HepG2 (cell line): Measurements from ENCODE around the gene R3HDM4. TPM values are rescaled to one million over a fixed set of nuclear protein-coding genes. Genes with fewer than 3 reads are reported as not detected.

Source experiments
- ARNT ChIP-seq: fragments of 450-650 bp; IDR thresholded peaks from 2 replicates; pipeline ENCODE4 v1.6.1; 2017
- ARNTL ChIP-seq: sonication (generic); formaldehyde crosslinking; IDR thresholded peaks from 2 replicates; pipeline ENCODE4 v1.4.0; 2020; ENCODE audit warnings: mild to moderate bottlenecking, missing genetic modification reagents
- FOSL2 ChIP-seq: sonication (generic); formaldehyde crosslinking; IDR thresholded peaks from 2 replicates; pipeline ENCODE4 v1.4.0; 2020; ENCODE audit warnings: missing genetic modification reagents
- GPN1 ChIP-seq: sonication (generic); formaldehyde crosslinking; IDR thresholded peaks from 2 replicates; pipeline ENCODE4 v1.5.1; 2020; ENCODE audit warnings: missing genetic modification reagents, borderline replicate concordance
- HES4 ChIP-seq: sonication (generic); formaldehyde crosslinking; IDR thresholded peaks from 2 replicates; pipeline ENCODE4 v1.9.0; 2021; ENCODE audit warnings: mild to moderate bottlenecking, missing genetic modification reagents, borderline replicate concordance
- IKZF5 ChIP-seq: IDR thresholded peaks from 2 replicates; pipeline ENCODE4 v1.6.1; 2018; ENCODE audit warnings: missing genetic modification reagents, mild to moderate bottlenecking, missing compliant biosample characterization
- IRX3 ChIP-seq: sonication (generic); formaldehyde crosslinking; IDR thresholded peaks from 2 replicates; pipeline ENCODE4 v1.8.1; 2023; ENCODE audit warnings: mild to moderate bottlenecking, low read depth, missing genetic modification reagents, borderline replicate concordance
- KLF11 ChIP-seq: IDR thresholded peaks from 2 replicates; pipeline ENCODE4 v1.6.1; 2016; ENCODE audit warnings: missing compliant biosample characterization
- MAZ ChIP-seq, 2 experiments: sonication (generic) in 1 of 2; formaldehyde crosslinking in 1 of 2; IDR thresholded peaks; 2 replicates each; pipeline versions ENCODE4 v1.5.0 to v1.6.1; 2012 to 2020; ENCODE audit warnings: low read depth in 2 of 2, mild to moderate bottlenecking in 2 of 2, borderline replicate concordance in 1 of 2, improper control_type of control experiment in 1 of 2, low read length in 1 of 2, missing genetic modification reagents in 1 of 2, moderate library complexity in 1 of 2
- MEIS2 ChIP-seq: sonication (generic); formaldehyde crosslinking; IDR thresholded peaks from 2 replicates; pipeline ENCODE4 v1.9.0; 2021; ENCODE audit warnings: mild to moderate bottlenecking, missing genetic modification reagents
- MTERF4 ChIP-seq: sonication (generic); formaldehyde crosslinking; IDR thresholded peaks from 2 replicates; pipeline ENCODE4 v1.8.0; 2023; ENCODE audit warnings: mild to moderate bottlenecking, missing genetic modification reagents
- REXO4 ChIP-seq: sonication (generic); formaldehyde crosslinking; IDR thresholded peaks from 2 replicates; pipeline ENCODE4 v1.8.0; 2022; ENCODE audit warnings: missing genetic modification reagents, mild to moderate bottlenecking, borderline replicate concordance
- SKI ChIP-seq: fragments of 450-650 bp; IDR thresholded peaks from one replicate; pipeline ENCODE4 v1.6.1; 2018; ENCODE audit warnings: mild to moderate bottlenecking; ENCODE audit not compliant: partially characterized antibody
- SNAPC2 ChIP-seq: sonication (generic); formaldehyde crosslinking; IDR thresholded peaks from 2 replicates; pipeline ENCODE4 v1.8.1; 2022; ENCODE audit warnings: mild to moderate bottlenecking, missing genetic modification reagents
- TCF7L2 ChIP-seq: IDR thresholded peaks from 2 replicates; pipeline ENCODE4 v1.6.1; 2011; ENCODE audit warnings: mild to moderate bottlenecking, low read depth, low read length, moderate library complexity
- THYN1 ChIP-seq: sonication (generic); formaldehyde crosslinking; IDR thresholded peaks from 2 replicates; pipeline ENCODE4 v1.8.1; 2023; ENCODE audit warnings: low read depth, mild to moderate bottlenecking, moderate library complexity, missing genetic modification reagents, borderline replicate concordance
- TRIM22 ChIP-seq: fragments of 450-650 bp; IDR thresholded peaks from 2 replicates; pipeline ENCODE4 v1.6.1; 2017
- ZBTB1 ChIP-seq: sonication (generic); formaldehyde crosslinking; IDR thresholded peaks from 2 replicates; pipeline ENCODE4 v1.4.0; 2020; ENCODE audit warnings: missing genetic modification reagents, borderline replicate concordance
- ZFYVE20 ChIP-seq: sonication (generic); formaldehyde crosslinking; IDR thresholded peaks from 2 replicates; pipeline ENCODE4 v1.8.0; 2023; ENCODE audit warnings: low read depth, mild to moderate bottlenecking, moderate library complexity, missing genetic modification reagents, borderline replicate concordance
- ZIK1 ChIP-seq: sonication (generic); formaldehyde crosslinking; IDR thresholded peaks from 2 replicates; pipeline ENCODE4 v1.5.0; 2020; ENCODE audit warnings: mild to moderate bottlenecking, low read depth, missing genetic modification reagents, borderline replicate concordance
- ZNF510 ChIP-seq: sonication (generic); formaldehyde crosslinking; IDR thresholded peaks from 2 replicates; pipeline ENCODE4 v1.4.0; 2020; ENCODE audit warnings: low read depth, mild to moderate bottlenecking, missing genetic modification reagents
- ZNF569 ChIP-seq: sonication (generic); formaldehyde crosslinking; IDR thresholded peaks from 2 replicates; pipeline ENCODE4 v1.5.0; 2020; ENCODE audit warnings: mild to moderate bottlenecking, missing genetic modification reagents, moderate library complexity, borderline replicate concordance
- ZNF577 ChIP-seq: sonication (generic); formaldehyde crosslinking; IDR thresholded peaks from 2 replicates; pipeline ENCODE4 v1.4.0; 2020; ENCODE audit warnings: mild to moderate bottlenecking, low read depth, missing genetic modification reagents, borderline replicate concordance
- ZNF768 ChIP-seq: sonication (generic); formaldehyde crosslinking; IDR thresholded peaks from 2 replicates; pipeline ENCODE4 v1.4.0; 2020; ENCODE audit warnings: missing genetic modification reagents
- polyA plus RNA-seq, 8 experiments: library from polyadenylated mRNA; depleted of rRNA in 3 of 8; stranded (reverse) in 7 of 8; unstranded in 1 of 8; fragments of >200 nt; fragmentation: Illumina TruSeq in 4 of 8; extraction: Trizol in 4 of 8; gene quantifications; 2 replicates each; pipeline versions ENCODE4 v1.2.1 to v1.2.3, GENCODE V29; 2011 to 2016; ENCODE audit warnings: low read depth in 4 of 8, missing spikeins in 1 of 8, mixed read lengths in 1 of 8; ENCODE audit not compliant: insufficient read depth in 1 of 8
- total RNA-seq, 5 experiments: library from RNA; depleted of rRNA; stranded (reverse); fragments of >200 nt; fragmentation: Illumina TruSeq; extraction: Trizol; gene quantifications; 2 replicates each; pipeline ENCODE4 v1.2.3, GENCODE V29; 2016; ENCODE audit warnings: low read depth in 1 of 5
- TF ChIP-seq, protein P1 (sequence below): sonication (generic); formaldehyde crosslinking; IDR thresholded peaks from 2 replicates; pipeline ENCODE4 v1.5.1; 2020; ENCODE audit warnings: missing genetic modification reagents, mild to moderate bottlenecking, borderline replicate concordance

R3HDM4 gene
- total and polyA plus RNA-seq, 2 of the 13 experiments (the other 11 are each of a cell fraction or from before 2014, with no cell fraction given): 26.2 to 26.9 TPM

- peak; percentile 70; the same call in 1 of the 2 replicates for TF ChIP-seq ZNF768 (CRISPR knock-in tag)
- peak; percentile 93 for TF ChIP-seq KLF11
- TF ChIP-seq MTERF4 (CRISPR knock-in tag): peak; percentile 65; the same call in 1 of the 2 replicates
- no peak for TF ChIP-seq ZNF569 (CRISPR knock-in tag)
- TF ChIP-seq TCF7L2: no peak
- TF ChIP-seq IKZF5: peak; percentile 97
- 0 out of 2 replicates have a peak, but pooled peaks have one; percentile 16 for TF ChIP-seq ZBTB1 (CRISPR knock-in tag)
- TF ChIP-seq REXO4 (CRISPR knock-in tag): peak; percentile 82; the same call in 1 of the 2 replicates
- TF ChIP-seq MEIS2 (CRISPR knock-in tag): peak; percentile 94
- TF ChIP-seq, protein P1, sequence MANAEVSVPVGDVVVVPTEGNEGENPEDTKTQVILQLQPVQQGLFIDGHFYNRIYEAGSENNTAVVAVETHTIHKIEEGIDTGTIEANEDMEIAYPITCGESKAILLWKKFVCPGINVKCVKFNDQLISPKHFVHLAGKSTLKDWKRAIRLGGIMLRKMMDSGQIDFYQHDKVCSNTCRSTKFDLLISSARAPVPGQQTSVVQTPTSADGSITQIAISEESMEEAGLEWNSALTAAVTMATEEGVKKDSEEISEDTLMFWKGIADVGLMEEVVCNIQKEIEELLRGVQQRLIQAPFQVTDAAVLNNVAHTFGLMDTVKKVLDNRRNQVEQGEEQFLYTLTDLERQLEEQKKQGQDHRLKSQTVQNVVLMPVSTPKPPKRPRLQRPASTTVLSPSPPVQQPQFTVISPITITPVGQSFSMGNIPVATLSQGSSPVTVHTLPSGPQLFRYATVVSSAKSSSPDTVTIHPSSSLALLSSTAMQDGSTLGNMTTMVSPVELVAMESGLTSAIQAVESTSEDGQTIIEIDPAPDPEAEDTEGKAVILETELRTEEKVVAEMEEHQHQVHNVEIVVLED (CRISPR knock-in tag): 0 out of 2 replicates have a peak, but pooled peaks have one; percentile 20
- peak; percentile 99 for TF ChIP-seq SKI
- TF ChIP-seq ZNF510 (CRISPR knock-in tag): no peak
- TF ChIP-seq TRIM22: no peak
- peak; percentile 85 for TF ChIP-seq SNAPC2 (CRISPR knock-in tag)
- TF ChIP-seq ZIK1: 0 out of 2 replicates have a peak, but pooled peaks have one; percentile 30
- peak; percentile 61 for TF ChIP-seq HES4 (CRISPR knock-in tag)
- peak; percentile 99 for TF ChIP-seq ARNTL (CRISPR knock-in tag)
- TF ChIP-seq THYN1: no peak
- no peak for TF ChIP-seq ARNT
- no peak for TF ChIP-seq ZNF577 (CRISPR knock-in tag)
- no peak for TF ChIP-seq ZFYVE20 (CRISPR knock-in tag)
- TF ChIP-seq GPN1: no peak
- TF ChIP-seq MAZ (IDR thresholded peaks at IDR 0.05; ENCODE audit: borderline replicate concordance, low read depth, low read length): peak; percentile 84
- peak; percentile 75; the same call in 1 of the 2 replicates for TF ChIP-seq MAZ (CRISPR knock-in tag; IDR thresholded peaks at IDR 0.05; ENCODE audit: low read depth)
- TF ChIP-seq IRX3: no peak; the same call in 1 of the 2 replicates
- peak; percentile 81 for TF ChIP-seq FOSL2 (CRISPR knock-in tag)
Measured at GRCh38 chr19:934865-935479, 22.0 kb upstream of the R3HDM4 start (continued).
